ENCODE data around the gene UBC.
"Not testable (repeated sequence)": the region's sequence is repeated elsewhere in the genome, so short reads cannot be mapped to it uniquely, and the experiment has no call there.

The UBC gene

DNA sequence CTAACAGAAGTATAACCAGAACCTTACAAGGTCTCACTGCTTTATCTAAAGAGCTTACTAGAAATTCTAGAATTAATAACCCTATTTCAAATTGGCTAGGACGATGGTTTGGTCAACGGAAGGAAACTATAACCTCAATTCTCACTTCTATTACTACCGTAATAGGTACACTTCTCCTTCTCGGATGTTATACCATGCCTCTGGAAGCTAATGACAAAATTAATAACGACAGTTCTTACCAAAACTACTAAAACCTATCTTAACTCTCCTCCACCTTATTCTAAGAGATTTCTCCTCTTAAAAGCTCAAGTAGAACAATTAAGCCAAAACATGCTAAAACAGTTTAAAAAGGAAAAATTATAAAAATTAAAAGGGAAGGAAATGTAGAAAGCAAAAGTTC lies 23.7 kb upstream of the UBC start:
- in situ Hi-C loops (cut with HindIII; ENCODE audit: low sequenced_read_pairs): no loop called here

DNA sequence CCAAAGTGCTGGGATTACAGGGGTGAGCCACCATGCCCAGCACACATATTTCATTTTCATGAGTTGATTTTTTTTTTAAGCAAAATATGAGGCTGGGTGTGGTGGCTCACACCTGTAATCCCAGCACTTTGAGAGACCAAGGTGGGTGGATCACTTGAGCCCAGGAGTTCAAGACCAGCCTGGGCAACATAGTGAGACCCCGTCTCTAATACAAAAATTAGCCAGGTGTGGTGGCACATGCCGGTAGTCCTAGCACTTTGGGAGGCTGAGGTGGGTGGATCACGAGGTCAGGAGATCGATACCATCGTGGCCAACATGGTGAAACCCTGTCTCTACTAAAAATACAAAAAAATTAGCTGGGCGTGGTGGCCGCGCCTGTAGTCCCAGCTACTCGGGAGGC lies 17.1 kb upstream of the UBC start:
- in situ Hi-C loops (cut with HindIII; ENCODE audit: low sequenced_read_pairs): not testable (repeated sequence)

DNA sequence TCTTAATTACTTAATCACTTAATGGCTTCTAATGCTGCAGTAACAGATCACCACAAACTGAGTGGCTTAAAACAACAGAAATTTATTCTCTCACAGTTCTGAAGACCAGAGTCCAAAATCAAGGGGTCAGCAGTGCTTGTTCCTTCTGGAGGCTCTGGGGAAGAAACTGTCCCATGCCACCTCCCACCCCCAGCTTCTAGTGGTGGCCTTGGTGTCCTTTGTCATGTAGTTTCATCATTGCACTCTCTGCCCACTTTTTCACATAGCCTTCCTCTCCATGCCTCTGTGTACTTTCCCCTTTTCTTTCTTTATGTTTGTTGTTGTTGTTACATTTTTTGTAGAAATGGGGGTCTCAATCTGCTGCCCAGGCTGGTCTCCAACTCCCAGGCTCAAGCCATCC lies 16.1 kb upstream of the UBC start:
- in situ Hi-C loops (cut with HindIII; ENCODE audit: low sequenced_read_pairs): no loop called here

GRCh38 chr12:124929649-124930419 lies 15.4 kb upstream of the UBC start:
- in situ Hi-C loops (cut with HindIII; ENCODE audit: low sequenced_read_pairs): no loop called here

DNA sequence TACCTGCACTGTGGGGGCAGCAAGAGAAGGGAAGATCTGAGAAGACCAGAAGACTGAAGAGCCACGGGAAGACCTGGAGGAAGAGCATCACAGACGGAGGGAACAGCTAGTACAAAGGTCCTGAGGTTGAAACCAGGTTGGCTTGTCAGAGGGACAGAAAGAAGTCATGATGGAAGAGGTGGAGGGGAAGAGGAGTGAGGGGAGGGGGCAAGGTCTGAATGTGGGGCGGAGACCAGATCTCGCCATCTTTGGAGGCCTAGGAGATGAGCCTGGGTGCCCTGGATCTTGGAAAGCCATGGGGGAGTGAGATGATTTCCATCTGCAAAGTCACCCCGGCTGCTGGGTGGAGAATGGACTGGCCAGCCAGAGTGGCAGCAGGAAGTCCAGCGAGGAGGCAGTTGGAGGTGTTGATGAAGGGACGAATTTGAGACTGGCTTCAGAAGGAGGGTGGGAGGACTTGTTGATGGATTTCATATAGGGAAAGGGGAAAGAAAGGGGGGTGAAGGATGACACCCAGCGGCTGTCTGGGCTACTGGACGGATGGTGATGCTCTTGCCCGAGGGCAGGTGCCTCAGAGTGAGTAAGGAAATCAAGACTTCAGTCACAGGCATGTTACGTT lies 14.6 kb upstream of the UBC start:
- in situ Hi-C loops (cut with HindIII; ENCODE audit: low sequenced_read_pairs): no loop called here

DNA sequence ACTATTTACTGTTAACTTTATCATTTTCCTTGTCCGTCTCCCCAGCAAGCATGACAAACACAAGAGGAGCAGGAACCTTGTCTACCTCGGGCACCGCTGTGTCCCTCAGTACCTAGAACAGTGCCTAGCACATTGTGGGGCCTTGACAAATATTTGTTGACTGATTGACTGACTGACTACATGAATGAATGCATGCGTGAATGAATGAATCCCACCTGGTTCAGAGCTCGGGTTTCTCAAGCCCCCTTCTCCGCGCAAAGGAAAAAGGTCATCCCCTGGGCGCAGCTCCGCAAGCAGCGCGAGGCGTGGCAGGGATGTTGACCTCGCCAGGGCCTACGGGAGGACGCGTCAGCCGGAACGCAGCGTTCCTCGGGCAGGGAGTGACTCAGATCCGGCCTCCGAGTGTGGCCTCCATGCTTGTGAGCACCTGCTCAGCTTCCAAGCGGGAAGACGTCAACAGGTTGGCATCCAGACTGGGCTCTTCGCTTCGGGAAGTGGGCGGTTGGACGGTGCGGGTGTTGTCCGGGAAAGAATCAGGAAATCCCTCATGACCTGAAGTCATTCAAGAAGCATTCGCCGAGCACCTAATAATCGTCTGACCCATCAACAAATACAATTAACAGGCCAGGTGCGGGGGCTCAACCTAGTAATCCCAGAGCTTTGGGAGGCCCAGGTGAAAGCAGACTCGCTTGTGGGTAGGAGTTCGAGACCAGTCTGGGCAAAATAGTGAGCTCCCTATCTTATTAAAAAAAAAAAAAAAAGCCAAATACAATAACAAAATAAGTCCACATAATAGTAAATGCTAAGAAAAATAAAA lies 13.9 kb upstream of the UBC start:
- in situ Hi-C loops (cut with HindIII; ENCODE audit: low sequenced_read_pairs): no loop called here

- in situ Hi-C loops (cut with HindIII; ENCODE audit: low sequenced_read_pairs): no loop called here
These were observed 13.0 kb upstream of the UBC start for GRCh38 chr12:124927201-124928094.

DNA sequence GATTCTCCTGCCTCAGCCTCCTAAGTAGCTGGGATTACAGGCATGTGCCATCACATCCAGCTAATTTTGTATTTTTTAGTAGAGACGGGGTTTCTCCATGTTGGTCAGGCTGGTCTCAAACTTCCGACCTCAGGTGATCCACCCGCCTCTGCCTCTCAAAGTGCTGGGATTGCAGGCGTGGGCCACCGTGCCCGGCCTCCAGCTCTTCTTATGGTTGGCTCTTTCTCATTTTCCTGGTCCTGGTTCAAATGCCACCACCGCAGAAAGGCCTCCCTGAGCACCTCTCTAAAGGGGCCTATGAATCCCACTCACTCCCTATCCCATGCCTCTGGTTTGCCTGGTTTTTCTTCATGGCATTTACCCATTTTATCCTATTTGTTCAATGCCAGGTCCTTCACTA lies 11.3 kb upstream of the UBC start:
- in situ Hi-C loops (cut with HindIII; ENCODE audit: low sequenced_read_pairs): not testable (repeated sequence)

- in situ Hi-C loops (cut with HindIII; ENCODE audit: low sequenced_read_pairs): no loop called here
These were observed 10.7 kb upstream of the UBC start for GRCh38 chr12:124925117-124925516.

DNA sequence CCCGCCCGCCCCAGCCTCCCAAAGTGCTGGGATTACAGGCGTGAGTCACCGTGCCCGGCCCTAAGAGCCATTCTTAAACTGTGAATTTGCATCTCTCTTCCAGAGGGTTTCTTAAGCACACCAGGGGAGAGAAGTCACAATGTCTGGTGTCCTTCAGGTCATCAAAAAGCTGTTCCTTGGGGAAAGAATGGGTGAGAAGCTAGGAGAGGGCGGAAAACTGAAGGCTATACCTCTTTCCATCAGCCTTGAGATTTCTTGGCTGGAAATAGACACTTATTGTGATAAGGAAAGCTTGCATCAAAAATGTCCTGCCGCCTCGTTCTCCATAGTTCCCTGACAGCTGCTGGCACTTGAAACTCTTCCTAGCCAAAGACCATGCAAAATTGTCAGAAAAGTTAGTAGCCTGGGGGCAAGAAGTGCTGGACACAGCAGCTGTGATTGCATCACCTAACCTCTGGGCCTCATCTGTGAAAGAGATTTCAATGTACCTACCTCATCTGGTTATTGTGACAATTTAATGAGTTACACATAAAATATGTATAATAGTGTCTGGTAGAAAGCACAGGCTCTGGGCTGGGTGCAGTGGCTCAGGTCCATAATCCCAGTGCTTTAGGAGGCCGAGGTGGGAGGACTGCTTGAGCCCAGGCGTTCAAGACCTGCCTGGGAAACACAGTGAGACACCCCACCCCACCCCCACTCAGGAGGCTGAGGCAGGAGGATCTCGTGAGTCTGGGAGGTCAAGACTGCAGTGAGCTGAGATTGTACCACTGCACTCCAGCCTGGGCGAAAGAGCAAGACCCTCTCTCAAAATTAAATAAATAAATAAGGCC lies 9.7 kb upstream of the UBC start:
- in situ Hi-C loops (cut with HindIII; ENCODE audit: low sequenced_read_pairs): no loop called here

- in situ Hi-C loops (cut with HindIII; ENCODE audit: low sequenced_read_pairs): no loop called here
These were observed 7.0 kb upstream of the UBC start for GRCh38 chr12:124921200-124922031.

DNA sequence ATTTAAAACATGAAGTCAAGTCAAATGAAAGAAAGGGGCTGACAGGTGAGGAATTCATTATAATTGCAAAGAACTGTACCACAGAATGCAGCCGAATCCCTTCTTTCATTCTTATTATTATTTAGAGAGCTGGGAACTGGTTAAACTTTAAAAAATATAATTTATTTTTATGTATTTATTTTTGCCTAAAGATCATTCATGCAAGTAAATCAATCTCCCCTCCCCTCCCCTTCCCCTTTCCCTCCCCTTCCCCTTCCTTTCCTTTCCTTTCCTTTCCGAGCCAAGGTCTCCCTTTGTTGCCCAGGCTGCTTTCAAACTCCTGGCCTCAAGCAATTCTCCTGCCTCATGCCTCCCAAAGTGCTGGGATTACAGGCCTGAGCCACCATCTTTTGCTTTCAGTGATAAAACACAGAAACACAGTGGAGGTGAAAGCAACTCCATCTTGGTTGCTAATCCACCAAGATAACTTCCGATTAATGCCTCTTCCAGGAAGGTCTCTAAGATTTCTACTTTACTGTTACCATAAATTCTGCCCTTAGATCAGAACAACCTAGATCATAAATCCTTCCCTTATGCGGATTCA lies 6.0 kb upstream of the UBC start:
- in situ Hi-C loops (cut with HindIII; ENCODE audit: low sequenced_read_pairs): no loop called here

GRCh38 chr12:124919521-124920352 lies 5.3 kb upstream of the UBC start:
- in situ Hi-C loops (cut with HindIII; ENCODE audit: low sequenced_read_pairs): no loop called here

- in situ Hi-C loops (cut with HindIII; ENCODE audit: low sequenced_read_pairs): not testable (repeated sequence)
These were observed 4.2 kb upstream of the UBC start for GRCh38 chr12:124918622-124918988.

- in situ Hi-C loops (cut with HindIII; ENCODE audit: low sequenced_read_pairs): no loop called here
These were observed 3.6 kb upstream of the UBC start for GRCh38 chr12:124917841-124918621.

DNA sequence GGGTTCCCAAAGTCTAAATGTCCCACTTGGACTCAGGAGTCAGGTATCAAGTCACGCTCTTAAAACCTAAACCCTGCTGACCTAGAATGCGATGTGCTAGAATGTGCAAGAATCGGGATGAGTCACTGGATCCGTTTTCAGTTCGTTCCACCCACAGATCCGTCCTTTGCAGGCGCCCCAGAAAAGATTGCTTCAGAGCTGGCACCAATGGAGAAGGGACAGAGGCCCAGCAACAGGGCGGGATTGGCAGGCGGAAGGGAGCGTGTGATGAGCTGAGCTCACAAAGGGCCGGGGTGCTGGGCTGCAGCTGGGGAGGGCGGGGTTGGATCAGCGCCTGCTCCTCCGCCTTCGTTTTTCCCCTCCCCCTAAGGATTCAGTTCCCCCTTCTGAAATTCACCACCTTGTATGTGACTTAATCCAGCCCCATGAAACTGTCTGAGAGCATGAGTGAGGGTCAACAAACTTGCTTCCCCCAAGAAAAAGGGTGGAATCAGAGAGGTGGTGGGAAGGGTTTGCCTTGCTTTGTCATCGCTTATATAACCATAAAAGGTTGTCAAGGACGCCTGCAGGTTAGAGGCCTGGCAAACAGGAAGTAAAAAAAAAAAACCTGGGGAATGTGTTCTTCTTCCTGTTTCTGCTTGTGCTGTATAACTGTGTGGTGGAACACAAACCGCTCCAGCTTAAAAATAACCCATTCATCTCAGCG lies 2.8 kb upstream of the UBC start:
- in situ Hi-C loops (cut with HindIII; ENCODE audit: low sequenced_read_pairs): no loop called here
